GM23338 (cell line): ENCODE measurements around the gene CYP3A4. TPM values are rescaled to one million over a fixed set of nuclear protein-coding genes. Genes with fewer than 3 reads are reported as not detected.

Experiments used
- ATAC-seq: fragments of 200-7000 bp; cut with Tn5 transposase; 3 replicates; pipeline ENCODE4 v1.9.1; 2020
- DNase-seq: peaks from one replicate; pipeline ENCODE4 v3.0.0-alpha.2; 2015; ENCODE audit warnings: low spot score
- H2AFZ ChIP-seq: fragments of 200-600 bp; sonication (generic); 2 replicates; pipeline ENCODE4 v1.8.0; 2016; ENCODE audit warnings: antibody characterized with exemption, mild to moderate bottlenecking, moderate library complexity
- H3F3A ChIP-seq: fragments of 200-600 bp; sonication (generic); replicated peaks from 2 replicates; pipeline ENCODE4 v1.8.0; 2017; ENCODE audit warnings: antibody characterized with exemption, mixed run types, low read depth
- H3K27ac ChIP-seq: fragments of 200-600 bp; sonication (generic); 2 replicates; pipeline ENCODE4 v1.6.1; 2016; ENCODE audit warnings: low read depth
- H3K27me3 ChIP-seq: fragments of 200-600 bp; sonication (generic); 2 replicates; pipeline ENCODE4 v1.8.0; 2016; ENCODE audit warnings: mild to moderate bottlenecking, mixed run types, moderate library complexity; ENCODE audit not compliant: insufficient read depth
- H3K36me3 ChIP-seq: fragments of 200-600 bp; sonication (generic); 2 replicates; pipeline ENCODE4 v1.8.0; 2016; ENCODE audit warnings: mild to moderate bottlenecking; ENCODE audit not compliant: insufficient read depth
- H3K4me1 ChIP-seq: fragments of 200-600 bp; sonication (generic); 2 replicates; pipeline ENCODE4 v1.8.0; 2016; ENCODE audit warnings: mild to moderate bottlenecking, moderate library complexity; ENCODE audit not compliant: insufficient read depth
- H3K4me2 ChIP-seq: fragments of 200-600 bp; sonication (generic); 2 replicates; pipeline ENCODE4 v1.7.1; 2017; ENCODE audit warnings: mixed run types
- H3K4me3 ChIP-seq: fragments of 200-600 bp; sonication (generic); 2 replicates; pipeline ENCODE4 v1.6.1; 2016; ENCODE audit warnings: mixed run types
- H3K79me2 ChIP-seq: fragments of 200-600 bp; sonication (generic); replicated peaks from 2 replicates; pipeline ENCODE4 v1.8.0; 2017; ENCODE audit warnings: mild to moderate bottlenecking; ENCODE audit not compliant: insufficient read depth
- H3K9me2 ChIP-seq: fragments of 200-600 bp; sonication (generic); 2 replicates; pipeline ENCODE4 v1.8.0; 2017; ENCODE audit not compliant: insufficient read depth
- H4K20me1 ChIP-seq: fragments of 200-600 bp; sonication (generic); replicated peaks from 2 replicates; pipeline ENCODE4 v1.8.0; 2017; ENCODE audit warnings: mild to moderate bottlenecking; ENCODE audit not compliant: insufficient read depth
- H3K27ac Mint-ChIP-seq: 2 replicates; pipeline ENCODE4 v1.8.0; 2020; ENCODE audit warnings: inconsistent platforms, mild to moderate bottlenecking, moderate library complexity, mixed read lengths
- H3K27me3 Mint-ChIP-seq: 3 replicates; pipeline ENCODE4 v1.8.0; 2022; ENCODE audit warnings: low read depth, mild to moderate bottlenecking, moderate library complexity, mixed read lengths, inconsistent platforms; ENCODE audit not compliant: insufficient read depth, poor library complexity
- H3K36me3 Mint-ChIP-seq: 3 replicates; pipeline ENCODE4 v1.8.0; 2021; ENCODE audit warnings: low read depth, mild to moderate bottlenecking, inconsistent platforms, moderate library complexity, mixed read lengths
- H3K4me1 Mint-ChIP-seq: 3 replicates; pipeline ENCODE4 v1.8.0; 2020; ENCODE audit warnings: mild to moderate bottlenecking, inconsistent platforms, mixed read lengths
- H3K4me3 Mint-ChIP-seq: 3 replicates; pipeline ENCODE4 v1.8.0; 2021; ENCODE audit warnings: moderate library complexity, mild to moderate bottlenecking, inconsistent platforms, mixed read lengths
- H3K9me3 Mint-ChIP-seq: 3 replicates; pipeline ENCODE4 v1.8.0; 2020; ENCODE audit warnings: moderate library complexity, mild to moderate bottlenecking, inconsistent platforms, mixed read lengths
- CREB1 ChIP-seq: fragments of 250-450 bp; sonication (Bioruptor Pico); IDR thresholded peaks from 2 replicates; pipeline ENCODE4 v1.5.0; 2020; ENCODE audit warnings: low read depth, mild to moderate bottlenecking, moderate library complexity
- CTCF ChIP-seq, 2 experiments: fragments of 200-600 bp in 1 of 2; sonication (generic) in 1 of 2; conservative IDR thresholded peaks; 2 replicates each; pipeline versions ENCODE4 v1.5.1 to v1.6.1; 2016 to 2017; ENCODE audit warnings: antibody characterized with exemption in 2 of 2, low read depth in 2 of 2, mild to moderate bottlenecking in 2 of 2, moderate library complexity in 1 of 2
- ETS1 ChIP-seq: IDR thresholded peaks from 2 replicates; pipeline ENCODE4 v1.6.1; 2016; ENCODE audit warnings: antibody characterized with exemption
- EZH2 ChIP-seq: fragments of 200-600 bp; sonication (generic); IDR thresholded peaks from one replicate; pipeline ENCODE4 v1.8.0; 2017; ENCODE audit warnings: antibody characterized with exemption, mild to moderate bottlenecking, low read depth; ENCODE audit not compliant: unreplicated experiment
- EZH2phosphoT487 ChIP-seq: fragments of 200-600 bp; sonication (generic); IDR thresholded peaks from one replicate; pipeline ENCODE4 v1.8.1; 2018; ENCODE audit warnings: antibody characterized with exemption; ENCODE audit not compliant: unreplicated experiment
- JUNB ChIP-seq: IDR thresholded peaks from one replicate; pipeline ENCODE4 v1.6.1; 2016; ENCODE audit warnings: antibody characterized with exemption; ENCODE audit not compliant: unreplicated experiment
- NANOG ChIP-seq: IDR thresholded peaks from 2 replicates; pipeline ENCODE4 v1.6.1; 2016; ENCODE audit warnings: antibody characterized with exemption, borderline replicate concordance
- POLR2AphosphoS5 ChIP-seq: IDR thresholded peaks from 2 replicates; pipeline ENCODE4 v1.6.1; 2016; ENCODE audit warnings: antibody characterized with exemption, low read depth
- STAT1 ChIP-seq: IDR thresholded peaks from one replicate; pipeline ENCODE4 v1.6.1; 2016; ENCODE audit warnings: antibody characterized with exemption; ENCODE audit not compliant: unreplicated experiment
- ZNF114 ChIP-seq: fragments of 250-450 bp; sonication (Bioruptor Pico); IDR thresholded peaks from 2 replicates; pipeline ENCODE4 v1.5.0; 2020; ENCODE audit warnings: mild to moderate bottlenecking, moderate library complexity
- ZNF331 ChIP-seq: fragments of 250-450 bp; sonication (Bioruptor Pico); IDR thresholded peaks from 2 replicates; pipeline ENCODE4 v1.5.0; 2020; ENCODE audit warnings: low read depth, mild to moderate bottlenecking, moderate library complexity
- polyA plus RNA-seq: library from polyadenylated mRNA; unstranded; fragments of >200 nt; fragmentation: Nextera tagmentation; extraction: Ambion mirVana; gene quantifications from 2 replicates; pipeline ENCODE4 v1.2.1, GENCODE V29; 2016
- total RNA-seq: library from RNA; depleted of rRNA; stranded (reverse); fragments of >200 nt; shearing (Covaris generic); gene quantifications from 2 replicates; pipeline ENCODE4 v1.2.3, GENCODE V29; 2014
- TF ChIP-seq, protein P1 (sequence below): fragments of 250-450 bp; sonication (Bioruptor Pico); IDR thresholded peaks from 2 replicates; pipeline ENCODE4 v1.5.0; 2020; ENCODE audit warnings: mild to moderate bottlenecking, moderate library complexity
- TF ChIP-seq, protein P2 (sequence below): IDR thresholded peaks from one replicate; pipeline ENCODE4 v1.6.1; 2018; ENCODE audit warnings: antibody characterized with exemption; ENCODE audit not compliant: unreplicated experiment

CYP3A4 gene
- total and polyA plus RNA-seq, 2 experiments from 2014 or later, result not detected

- Histone ChIP-seq H4K20me1 (no peaks in the 10 kb centered on the region), H3K4me3 (no peak overlapping the region), H3K27me3 (no peaks in the 10 kb centered on the region), H3K4me1 (no peaks in the 10 kb centered on the region), H3K4me2 (no peak overlapping the region), H3F3A (no peaks in the 10 kb centered on the region), H3K9me2 (peaks cover 4% of the 10 kb centered on the region; the same call in 1 of the 2 replicates), H3K36me3 (no peaks in the 10 kb centered on the region), H2AFZ (no peak overlapping the region), H3K79me2 (no peaks in the 10 kb centered on the region), H3K27ac (no peak overlapping the region)
- no peaks in the 10 kb centered on the region for H3K27me3 Mint-ChIP-seq
- no peaks in the 10 kb centered on the region for H3K9me3 Mint-ChIP-seq
- ATAC-seq, result no peak
- H3K4me3 Mint-ChIP-seq, result no peak overlapping the region
- H3K4me1 Mint-ChIP-seq, result peaks cover under 1% of the 10 kb centered on the region; the same call in 1 of the 3 replicates
- TF ChIP-seq, protein P1, sequence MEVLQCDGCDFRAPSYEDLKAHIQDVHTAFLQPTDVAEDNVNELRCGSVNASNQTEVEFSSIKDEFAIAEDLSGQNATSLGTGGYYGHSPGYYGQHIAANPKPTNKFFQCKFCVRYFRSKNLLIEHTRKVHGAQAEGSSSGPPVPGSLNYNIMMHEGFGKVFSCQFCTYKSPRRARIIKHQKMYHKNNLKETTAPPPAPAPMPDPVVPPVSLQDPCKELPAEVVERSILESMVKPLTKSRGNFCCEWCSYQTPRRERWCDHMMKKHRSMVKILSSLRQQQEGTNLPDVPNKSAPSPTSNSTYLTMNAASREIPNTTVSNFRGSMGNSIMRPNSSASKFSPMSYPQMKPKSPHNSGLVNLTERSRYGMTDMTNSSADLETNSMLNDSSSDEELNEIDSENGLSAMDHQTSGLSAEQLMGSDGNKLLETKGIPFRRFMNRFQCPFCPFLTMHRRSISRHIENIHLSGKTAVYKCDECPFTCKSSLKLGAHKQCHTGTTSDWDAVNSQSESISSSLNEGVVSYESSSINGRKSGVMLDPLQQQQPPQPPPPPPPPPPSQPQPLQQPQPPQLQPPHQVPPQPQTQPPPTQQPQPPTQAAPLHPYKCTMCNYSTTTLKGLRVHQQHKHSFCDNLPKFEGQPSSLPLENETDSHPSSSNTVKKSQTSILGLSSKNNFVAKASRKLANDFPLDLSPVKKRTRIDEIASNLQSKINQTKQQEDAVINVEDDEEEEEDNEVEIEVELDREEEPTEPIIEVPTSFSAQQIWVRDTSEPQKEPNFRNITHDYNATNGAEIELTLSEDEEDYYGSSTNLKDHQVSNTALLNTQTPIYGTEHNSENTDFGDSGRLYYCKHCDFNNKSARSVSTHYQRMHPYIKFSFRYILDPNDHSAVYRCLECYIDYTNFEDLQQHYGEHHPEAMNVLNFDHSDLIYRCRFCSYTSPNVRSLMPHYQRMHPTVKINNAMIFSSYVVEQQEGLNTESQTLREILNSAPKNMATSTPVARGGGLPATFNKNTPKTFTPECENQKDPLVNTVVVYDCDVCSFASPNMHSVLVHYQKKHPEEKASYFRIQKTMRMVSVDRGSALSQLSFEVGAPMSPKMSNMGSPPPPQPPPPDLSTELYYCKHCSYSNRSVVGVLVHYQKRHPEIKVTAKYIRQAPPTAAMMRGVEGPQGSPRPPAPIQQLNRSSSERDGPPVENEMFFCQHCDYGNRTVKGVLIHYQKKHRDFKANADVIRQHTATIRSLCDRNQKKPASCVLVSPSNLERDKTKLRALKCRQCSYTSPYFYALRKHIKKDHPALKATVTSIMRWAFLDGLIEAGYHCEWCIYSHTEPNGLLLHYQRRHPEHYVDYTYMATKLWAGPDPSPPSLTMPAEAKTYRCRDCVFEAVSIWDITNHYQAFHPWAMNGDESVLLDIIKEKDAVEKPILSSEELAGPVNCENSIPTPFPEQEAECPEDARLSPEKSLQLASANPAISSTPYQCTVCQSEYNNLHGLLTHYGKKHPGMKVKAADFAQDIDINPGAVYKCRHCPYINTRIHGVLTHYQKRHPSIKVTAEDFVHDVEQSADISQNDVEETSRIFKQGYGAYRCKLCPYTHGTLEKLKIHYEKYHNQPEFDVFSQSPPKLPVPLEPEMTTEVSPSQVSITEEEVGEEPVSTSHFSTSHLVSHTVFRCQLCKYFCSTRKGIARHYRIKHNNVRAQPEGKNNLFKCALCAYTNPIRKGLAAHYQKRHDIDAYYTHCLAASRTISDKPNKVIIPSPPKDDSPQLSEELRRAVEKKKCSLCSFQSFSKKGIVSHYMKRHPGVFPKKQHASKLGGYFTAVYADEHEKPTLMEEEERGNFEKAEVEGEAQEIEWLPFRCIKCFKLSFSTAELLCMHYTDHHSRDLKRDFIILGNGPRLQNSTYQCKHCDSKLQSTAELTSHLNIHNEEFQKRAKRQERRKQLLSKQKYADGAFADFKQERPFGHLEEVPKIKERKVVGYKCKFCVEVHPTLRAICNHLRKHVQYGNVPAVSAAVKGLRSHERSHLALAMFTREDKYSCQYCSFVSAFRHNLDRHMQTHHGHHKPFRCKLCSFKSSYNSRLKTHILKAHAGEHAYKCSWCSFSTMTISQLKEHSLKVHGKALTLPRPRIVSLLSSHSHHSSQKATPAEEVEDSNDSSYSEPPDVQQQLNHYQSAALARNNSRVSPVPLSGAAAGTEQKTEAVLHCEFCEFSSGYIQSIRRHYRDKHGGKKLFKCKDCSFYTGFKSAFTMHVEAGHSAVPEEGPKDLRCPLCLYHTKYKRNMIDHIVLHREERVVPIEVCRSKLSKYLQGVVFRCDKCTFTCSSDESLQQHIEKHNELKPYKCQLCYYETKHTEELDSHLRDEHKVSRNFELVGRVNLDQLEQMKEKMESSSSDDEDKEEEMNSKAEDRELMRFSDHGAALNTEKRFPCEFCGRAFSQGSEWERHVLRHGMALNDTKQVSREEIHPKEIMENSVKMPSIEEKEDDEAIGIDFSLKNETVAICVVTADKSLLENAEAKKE (CRISPR knock-in tag), result no peak
- no peak for TF ChIP-seq ZNF331 (CRISPR knock-in tag)
- no peak for TF ChIP-seq STAT1
- no peak for TF ChIP-seq POLR2AphosphoS5
- TF ChIP-seq JUNB, result no peak
- no peak for TF ChIP-seq CTCF (conservative IDR thresholded peaks at IDR 0.05; ENCODE audit: low read depth in 2 of 2)
- TF ChIP-seq EZH2, result no peak
- no peak for TF ChIP-seq EZH2phosphoT487
- TF ChIP-seq, protein P2, sequence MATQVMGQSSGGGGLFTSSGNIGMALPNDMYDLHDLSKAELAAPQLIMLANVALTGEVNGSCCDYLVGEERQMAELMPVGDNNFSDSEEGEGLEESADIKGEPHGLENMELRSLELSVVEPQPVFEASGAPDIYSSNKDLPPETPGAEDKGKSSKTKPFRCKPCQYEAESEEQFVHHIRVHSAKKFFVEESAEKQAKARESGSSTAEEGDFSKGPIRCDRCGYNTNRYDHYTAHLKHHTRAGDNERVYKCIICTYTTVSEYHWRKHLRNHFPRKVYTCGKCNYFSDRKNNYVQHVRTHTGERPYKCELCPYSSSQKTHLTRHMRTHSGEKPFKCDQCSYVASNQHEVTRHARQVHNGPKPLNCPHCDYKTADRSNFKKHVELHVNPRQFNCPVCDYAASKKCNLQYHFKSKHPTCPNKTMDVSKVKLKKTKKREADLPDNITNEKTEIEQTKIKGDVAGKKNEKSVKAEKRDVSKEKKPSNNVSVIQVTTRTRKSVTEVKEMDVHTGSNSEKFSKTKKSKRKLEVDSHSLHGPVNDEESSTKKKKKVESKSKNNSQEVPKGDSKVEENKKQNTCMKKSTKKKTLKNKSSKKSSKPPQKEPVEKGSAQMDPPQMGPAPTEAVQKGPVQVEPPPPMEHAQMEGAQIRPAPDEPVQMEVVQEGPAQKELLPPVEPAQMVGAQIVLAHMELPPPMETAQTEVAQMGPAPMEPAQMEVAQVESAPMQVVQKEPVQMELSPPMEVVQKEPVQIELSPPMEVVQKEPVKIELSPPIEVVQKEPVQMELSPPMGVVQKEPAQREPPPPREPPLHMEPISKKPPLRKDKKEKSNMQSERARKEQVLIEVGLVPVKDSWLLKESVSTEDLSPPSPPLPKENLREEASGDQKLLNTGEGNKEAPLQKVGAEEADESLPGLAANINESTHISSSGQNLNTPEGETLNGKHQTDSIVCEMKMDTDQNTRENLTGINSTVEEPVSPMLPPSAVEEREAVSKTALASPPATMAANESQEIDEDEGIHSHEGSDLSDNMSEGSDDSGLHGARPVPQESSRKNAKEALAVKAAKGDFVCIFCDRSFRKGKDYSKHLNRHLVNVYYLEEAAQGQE, result no peak
- no peak for TF ChIP-seq CREB1 (CRISPR knock-in tag)
- TF ChIP-seq ZNF114 (CRISPR knock-in tag), result no peak
- TF ChIP-seq ETS1, result no peak
- TF ChIP-seq NANOG, result no peak
- no peaks in the 10 kb centered on the region for H3K36me3 Mint-ChIP-seq
- no peak overlapping the region for H3K27ac Mint-ChIP-seq
- DNase-seq, result no peak
Observed at GRCh38 chr7:99730238-99730810, 53.7 kb downstream of the CYP3A4 start.
